GM21381 (cell line): ENCODE data around the gene B3GALT6.

ENCODE experiments used
- ATAC-seq: cut with Tn5 transposase; IDR thresholded peaks from one replicate; pipeline ENCODE4 v1.9.1; 2021; ENCODE audit warnings: mild to moderate bottlenecking, moderate library complexity; ENCODE audit not compliant: unreplicated experiment

The B3GALT6 gene

DNA sequence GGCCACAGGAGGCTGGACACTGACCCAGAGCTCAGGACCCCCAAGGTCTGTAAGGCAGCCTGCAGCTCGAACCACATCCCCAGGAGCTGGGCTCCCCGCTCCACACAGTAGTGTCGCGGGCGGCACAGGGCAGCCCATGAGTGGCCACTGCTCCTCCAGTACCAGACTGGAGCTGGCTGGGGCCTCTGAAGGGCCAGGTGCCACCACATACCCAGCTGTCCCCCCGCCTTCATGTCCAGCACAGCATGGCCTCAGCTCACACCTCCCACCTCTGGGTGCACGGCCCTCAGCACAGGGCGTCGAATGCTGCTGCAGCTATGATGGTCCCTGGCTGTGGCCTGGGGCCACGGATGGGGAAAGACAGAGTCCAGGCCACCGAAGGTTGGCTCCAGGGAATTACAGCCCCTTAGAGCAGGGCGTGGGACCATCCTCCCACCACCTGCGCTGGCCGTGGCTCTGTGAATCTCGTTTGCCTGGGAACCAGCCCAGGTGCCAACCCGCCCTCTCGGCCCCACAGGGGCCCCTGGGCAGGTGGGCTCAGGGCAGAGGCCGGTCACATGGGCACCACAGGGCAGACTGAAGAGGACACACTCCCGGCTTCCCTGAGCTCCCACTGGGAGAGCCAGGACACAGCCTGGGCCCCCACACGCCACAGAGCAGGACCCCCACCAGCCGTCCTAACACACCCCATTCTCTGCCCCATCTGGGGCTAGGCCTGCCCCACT is 16.0 kb upstream of the B3GALT6 start:
- ATAC-seq: no peak

DNA sequence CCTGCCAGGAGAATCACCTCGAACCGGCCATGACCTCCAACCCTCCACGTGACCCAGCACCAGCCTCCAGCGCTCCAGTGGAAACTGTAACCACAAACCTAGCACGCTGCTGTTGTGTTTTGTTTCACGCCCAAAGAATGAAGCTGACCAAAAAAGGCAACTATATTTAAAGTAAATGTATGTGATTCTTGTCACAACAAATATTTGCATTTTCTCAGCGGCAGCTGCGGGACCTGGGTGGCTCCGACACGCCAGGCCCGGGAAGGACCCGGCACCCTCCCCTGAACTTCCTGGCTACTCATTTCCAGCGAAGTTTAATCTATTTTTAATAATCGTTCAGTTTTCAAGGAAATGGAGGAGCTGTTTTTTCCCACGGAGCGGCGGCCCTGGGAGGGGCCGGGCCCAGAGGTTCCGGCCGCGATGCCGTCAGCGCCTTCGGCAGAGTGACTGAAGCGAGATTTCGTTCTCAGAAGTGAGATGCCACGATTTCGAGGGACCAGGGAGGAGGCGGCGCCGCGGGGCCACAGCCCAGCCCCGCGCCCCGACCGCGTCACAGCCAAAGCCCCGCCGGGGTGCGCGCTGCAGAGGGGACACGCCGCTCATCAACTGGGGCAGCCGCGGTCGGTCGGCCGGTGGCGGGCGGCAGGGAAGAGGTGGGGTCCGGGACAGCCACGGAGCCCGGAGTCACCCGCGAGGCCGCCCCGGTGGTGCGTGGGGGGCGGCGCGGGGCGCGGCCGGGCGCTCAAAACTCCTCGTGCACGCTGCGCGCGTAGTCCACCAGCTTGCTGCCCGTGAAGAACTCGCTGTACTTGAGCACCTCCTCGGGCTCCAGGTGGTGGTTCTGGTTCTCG is 15.0 kb upstream of the B3GALT6 start:
- no peak for ATAC-seq

DNA sequence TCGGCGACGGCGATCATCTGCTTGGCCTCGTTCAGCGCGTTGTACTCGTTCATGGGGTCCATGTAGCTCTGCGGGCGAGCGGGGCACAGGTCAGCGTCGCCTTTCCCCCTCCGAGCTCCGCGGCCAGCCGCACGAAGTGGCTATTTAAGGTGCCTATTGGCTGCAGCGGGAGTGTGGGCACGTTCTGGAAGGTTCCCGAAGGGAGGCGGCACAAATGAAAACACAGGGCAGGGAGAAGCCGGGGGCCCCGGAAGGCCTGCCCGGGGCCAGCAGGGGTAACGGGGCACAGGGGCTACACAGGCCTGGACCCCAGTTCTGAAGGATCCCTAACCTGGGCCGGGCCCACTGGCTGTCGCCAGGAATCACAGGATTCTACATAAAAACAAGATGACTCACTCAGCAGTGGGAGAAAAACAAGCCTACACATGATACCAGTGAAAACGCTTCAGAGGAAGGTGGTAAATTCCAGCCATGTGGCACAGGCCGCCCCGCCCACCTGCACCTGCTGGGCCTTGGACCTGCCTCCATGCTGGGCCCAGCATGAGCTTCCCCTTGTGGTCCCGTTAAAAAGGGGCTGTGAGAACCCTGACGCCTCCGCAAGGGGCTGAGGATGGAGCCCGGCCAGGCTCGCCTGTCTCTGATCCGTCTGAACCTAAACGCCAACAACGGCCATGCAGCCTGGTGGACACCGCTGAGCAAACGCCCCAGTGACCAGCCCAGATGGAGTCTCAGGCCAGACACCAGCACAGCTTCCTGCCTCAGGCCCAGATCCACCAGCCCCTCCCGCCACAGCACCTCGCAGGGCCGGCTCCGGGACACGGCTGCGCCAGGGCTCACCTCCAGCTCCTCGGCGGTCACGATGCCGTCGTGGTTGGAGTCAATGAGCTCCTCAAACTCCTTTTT is 14.2 kb upstream of the B3GALT6 start:
- ATAC-seq: no peak

DNA sequence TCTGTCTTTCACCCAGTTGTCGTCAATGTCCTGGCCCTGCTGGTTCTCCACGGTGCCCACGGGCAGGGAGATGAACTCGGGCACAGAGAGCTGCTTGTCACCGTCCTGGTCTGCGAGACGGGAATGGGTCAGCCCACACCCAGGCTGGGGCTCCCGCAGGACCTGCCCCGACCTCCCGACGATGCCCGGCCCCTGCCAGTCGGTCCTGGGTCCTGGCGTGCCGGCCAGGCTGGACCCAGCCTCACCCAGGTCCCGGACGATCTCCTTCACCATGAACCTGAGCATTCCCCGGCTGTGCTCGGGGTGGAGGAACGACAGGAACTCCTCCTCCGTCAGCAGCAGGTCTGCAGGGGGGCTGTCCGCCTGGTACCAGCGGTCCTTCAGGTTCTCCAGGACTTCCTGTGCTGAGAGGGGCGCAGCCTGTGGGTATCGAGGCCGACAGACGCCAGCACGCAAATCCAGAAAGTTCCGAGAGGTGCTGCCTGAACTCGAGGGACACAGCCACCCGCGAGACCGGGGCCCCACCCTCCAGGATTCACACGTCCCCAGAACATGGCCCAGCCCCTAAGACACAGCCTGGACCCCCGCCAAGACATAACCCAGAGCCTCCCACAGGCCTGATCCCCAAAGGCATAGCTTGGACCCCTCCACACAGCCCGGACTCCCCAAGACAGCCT is 13.4 kb upstream of the B3GALT6 start:
- ATAC-seq: no peak

- ATAC-seq: no peak
These were observed 12.7 kb upstream of the B3GALT6 start for GRCh38 chr1:1219341-1219740.

GRCh38 chr1:1220197-1220596 is 11.8 kb upstream of the B3GALT6 start:
- ATAC-seq: no peak

- no peak for ATAC-seq
These were observed 10.0 kb upstream of the B3GALT6 start for GRCh38 chr1:1221887-1222574.

GRCh38 chr1:1222575-1223225 is 9.3 kb upstream of the B3GALT6 start:
- no peak for ATAC-seq

- ATAC-seq: no peak
These were observed 8.7 kb upstream of the B3GALT6 start for GRCh38 chr1:1223321-1223720.

GRCh38 chr1:1223891-1224290 is 8.1 kb upstream of the B3GALT6 start:
- ATAC-seq: no peak

- no peak for ATAC-seq
These were observed 6.7 kb upstream of the B3GALT6 start for GRCh38 chr1:1225238-1225845.

DNA sequence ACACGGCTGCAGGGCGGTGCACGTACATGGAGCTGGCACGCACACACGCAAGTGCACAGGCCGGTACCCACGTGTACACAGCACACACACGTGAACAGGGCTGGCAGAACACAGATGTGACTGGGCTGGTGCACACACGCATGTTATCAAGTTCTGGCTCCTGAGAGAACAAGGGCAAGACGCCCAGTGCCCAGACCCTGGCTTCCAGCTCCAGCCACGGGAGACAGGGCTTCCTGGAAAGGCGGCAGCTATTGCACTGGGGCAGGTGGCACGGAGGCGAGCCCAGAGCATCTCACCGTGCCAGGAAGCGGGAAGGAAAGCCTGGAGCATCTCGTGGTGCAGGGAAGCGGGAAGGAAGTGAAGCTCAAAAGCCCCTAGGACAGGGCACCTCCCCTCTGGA is 6.1 kb upstream of the B3GALT6 start:
- no peak for ATAC-seq

DNA sequence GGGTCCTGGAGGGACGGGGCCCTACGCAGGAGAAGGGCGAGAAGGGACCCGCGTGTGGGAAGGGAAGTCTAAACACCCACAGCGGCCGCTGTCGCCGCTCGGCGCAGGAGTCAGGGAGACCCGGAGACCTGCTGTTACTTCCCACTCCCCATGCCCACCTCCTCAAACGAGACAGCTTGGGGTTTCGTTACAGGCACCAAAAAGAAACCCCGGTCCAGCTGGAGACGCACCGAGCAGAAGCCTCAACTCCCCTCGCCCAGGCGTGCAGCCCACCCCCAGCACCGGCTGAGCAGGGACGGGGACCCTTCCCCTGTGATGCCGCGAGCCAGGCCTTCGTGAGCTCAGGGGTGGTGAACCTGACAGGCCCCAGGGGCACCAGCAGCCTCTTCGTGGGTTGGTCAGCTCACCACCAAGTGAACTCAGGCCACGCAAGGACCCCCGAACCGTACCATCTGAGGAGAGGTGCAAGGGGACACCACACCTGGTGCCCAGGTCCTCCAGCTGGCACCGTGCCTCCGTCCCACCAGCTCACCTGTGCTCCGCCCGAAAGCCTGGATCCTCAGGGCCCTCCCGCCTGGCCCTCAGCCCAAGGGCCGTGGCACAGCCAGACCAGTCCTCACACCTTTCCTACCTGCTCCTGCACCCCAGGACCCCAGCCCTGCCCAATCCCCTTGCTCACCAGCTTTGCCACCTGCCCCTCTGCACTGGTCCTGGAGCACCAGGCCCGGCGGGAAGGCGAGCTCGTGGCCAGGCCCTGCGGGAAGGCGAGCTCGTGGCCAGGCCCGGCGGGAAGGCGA is 5.3 kb upstream of the B3GALT6 start:
- ATAC-seq: no peak

GRCh38 chr1:1227386-1227785 is 4.7 kb upstream of the B3GALT6 start:
- no peak for ATAC-seq

GRCh38 chr1:1228187-1228586 is 3.9 kb upstream of the B3GALT6 start:
- no peak for ATAC-seq

DNA sequence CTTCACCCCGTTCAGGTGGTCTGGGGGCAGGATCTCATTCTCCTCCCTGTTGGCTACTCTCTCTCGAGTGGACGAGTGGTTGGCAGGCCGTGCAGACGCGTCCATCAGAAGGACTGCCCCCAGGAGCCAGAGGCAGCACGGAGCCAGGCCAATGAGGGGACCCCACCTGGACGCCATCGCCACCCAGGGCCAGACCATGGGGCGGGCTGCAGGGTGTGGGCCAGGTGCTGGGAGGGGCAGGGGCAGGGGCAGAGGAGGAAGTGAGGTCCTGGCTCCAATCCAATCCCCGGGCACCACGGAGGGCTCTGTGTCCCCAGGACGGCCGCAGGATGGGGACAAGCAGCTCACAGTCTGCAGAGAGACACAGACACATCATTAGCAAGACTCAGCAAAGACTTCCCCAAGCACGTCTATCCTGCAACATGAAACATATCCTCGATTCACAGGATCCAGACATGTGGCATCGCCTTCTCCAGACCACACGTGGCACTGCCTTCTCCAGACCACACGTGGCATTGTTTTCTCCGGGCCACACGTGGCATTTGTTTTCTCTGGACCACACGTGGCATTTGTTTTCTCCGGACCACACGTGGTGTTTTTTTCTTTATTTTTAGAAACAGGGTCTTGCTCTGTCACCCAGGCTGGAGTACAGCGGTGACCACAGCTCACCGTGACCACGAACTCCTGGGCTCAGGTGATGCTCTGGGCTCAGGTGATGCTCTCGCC is 3.3 kb upstream of the B3GALT6 start:
- no peak for ATAC-seq

DNA sequence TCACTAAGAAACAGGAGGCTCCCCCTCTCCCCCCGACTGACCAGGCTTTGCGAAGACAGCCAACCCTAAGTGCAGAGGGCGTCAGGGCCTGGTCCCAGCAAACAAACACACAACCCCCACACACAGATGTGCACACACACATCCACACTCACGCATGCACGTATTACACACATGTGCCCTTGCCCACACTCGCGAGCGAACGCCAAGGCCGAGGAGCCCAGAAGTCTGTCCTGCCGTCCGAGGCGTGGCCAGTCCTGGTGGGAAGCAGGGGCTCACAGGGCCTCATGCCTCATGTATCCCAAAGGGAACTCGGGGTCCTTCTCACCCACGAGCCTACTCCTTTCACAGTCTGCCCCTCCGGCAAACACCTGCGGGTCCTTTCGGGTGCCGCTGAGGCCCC is 2.3 kb upstream of the B3GALT6 start:
- no peak for ATAC-seq
